ENCODE results near the gene DHX16. TPM values are rescaled to one million over a fixed set of nuclear protein-coding genes. Genes with fewer than 3 reads are reported as not detected.

DHX16 gene
- total and polyA plus RNA-seq, 4 donors: 23.4 to 31.7 (median 30.0) TPM

DNA sequence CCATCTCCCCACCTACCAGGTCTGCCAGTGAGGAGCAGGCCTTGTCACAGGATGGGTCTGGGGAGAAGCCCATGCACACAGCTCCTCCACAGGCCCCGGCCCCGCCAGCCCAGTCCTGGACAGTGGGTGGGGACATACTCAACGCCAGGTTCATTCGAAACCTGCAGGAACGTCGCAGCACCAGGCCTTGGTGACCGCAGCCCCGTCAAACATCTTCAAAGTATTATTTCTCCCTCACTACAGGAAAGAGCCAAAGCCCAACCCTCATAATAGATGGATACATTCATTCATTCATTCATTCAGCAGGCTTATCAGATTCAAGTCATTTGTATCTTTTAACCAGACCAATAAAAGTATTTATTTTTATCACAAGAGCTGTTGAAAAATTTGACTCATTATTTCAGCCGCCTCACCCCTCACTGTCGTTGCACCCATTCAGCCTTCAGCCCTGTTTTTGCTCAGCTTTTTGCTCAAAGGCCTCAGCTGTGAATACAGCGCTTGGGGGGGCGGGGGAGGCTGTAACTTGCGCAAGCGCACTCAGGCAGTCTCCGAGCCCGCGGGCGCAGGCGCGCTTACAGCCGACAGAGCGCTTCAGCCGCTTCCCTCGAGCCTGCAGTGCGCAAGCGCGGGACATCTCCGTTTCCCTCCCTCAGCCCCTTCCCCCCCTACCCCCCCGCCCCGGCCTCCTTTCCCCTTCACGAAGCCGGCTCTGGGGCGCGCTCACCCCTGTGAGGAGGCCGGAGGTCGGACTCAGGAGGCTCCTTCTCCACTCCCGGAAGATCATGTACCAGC is 26.2 kb downstream of the DHX16 start, which contains the start of gene C6orf136:
C6orf136 (plus strand) TSS at position 684 of the 792 bp plus-strand sequence; CDS start at position 783, 99 bp downstream.
- Histone ChIP-seq H3K36me3 (ENCODE audit: control insufficient read depth in 4 of 4, insufficient read depth in 4 of 4, low read length in 4 of 4) (peaks cover 5 to 26% (median 19%) of the 10 kb centered on the region in 4 donors), H3K4me3 (peak within 1 kb of the TSS; percentile 77), H3K27ac (ENCODE audit: low read depth in 1 of 2, low read length in 1 of 2) (peak within 1 kb of the TSS; percentile 88 to 98), H3K4me1 (ENCODE audit: control insufficient read depth in 5 of 5, insufficient read depth in 5 of 5, low read length in 5 of 5) (peaks cover 0 to 10% (median 0%) of the 10 kb centered on the region in 5 donors), H3K27me3 (ENCODE audit: control insufficient read depth in 3 of 3, insufficient read depth in 3 of 3, low read length in 2 of 3) (no peaks in the 10 kb centered on the region), H3K9ac (ENCODE audit: insufficient read depth in 1 of 2, low read length in 2 of 2) (peak within 1 kb of the TSS; percentile 46 to 59), H3K9me3 (ENCODE audit: control insufficient read depth in 4 of 4, insufficient read depth in 3 of 4, low read length in 3 of 4) (no peaks in the 10 kb centered on the region)
- WGBS, 2 donors: 12 to 19% methylated on average over 32 to 37 of the region's 37 CpGs
- TF ChIP-seq, protein P1, sequence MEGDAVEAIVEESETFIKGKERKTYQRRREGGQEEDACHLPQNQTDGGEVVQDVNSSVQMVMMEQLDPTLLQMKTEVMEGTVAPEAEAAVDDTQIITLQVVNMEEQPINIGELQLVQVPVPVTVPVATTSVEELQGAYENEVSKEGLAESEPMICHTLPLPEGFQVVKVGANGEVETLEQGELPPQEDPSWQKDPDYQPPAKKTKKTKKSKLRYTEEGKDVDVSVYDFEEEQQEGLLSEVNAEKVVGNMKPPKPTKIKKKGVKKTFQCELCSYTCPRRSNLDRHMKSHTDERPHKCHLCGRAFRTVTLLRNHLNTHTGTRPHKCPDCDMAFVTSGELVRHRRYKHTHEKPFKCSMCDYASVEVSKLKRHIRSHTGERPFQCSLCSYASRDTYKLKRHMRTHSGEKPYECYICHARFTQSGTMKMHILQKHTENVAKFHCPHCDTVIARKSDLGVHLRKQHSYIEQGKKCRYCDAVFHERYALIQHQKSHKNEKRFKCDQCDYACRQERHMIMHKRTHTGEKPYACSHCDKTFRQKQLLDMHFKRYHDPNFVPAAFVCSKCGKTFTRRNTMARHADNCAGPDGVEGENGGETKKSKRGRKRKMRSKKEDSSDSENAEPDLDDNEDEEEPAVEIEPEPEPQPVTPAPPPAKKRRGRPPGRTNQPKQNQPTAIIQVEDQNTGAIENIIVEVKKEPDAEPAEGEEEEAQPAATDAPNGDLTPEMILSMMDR (IDR thresholded peaks at IDR 0.05; ENCODE audit: control extremely low read depth, extremely low read depth): no peak
- DNase-seq (peak; percentile 93 to 96 (median 95)), ATAC-seq (ENCODE audit: insufficient read depth, low FRiP score) (peak; percentile 90)

DNA sequence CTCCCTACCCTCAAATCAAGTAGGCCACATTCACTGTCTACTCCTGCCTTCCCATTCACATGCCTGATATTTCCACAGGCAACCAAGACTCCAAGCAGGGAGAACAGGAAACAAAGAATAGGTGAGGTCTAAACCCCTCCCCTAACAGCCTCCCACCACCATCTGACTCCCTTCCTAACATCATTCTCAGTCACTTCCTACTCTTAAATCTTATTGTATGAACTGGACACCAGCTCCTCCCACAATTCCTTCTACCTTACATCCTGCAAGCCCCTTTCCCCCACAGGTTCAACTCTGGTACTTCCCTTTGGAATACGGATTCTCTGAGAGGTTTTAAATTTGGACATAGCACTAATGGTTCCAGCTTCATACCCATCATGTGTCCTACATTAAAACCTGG is 26.8 kb downstream of the DHX16 start:
- ATAC-seq (ENCODE audit: insufficient read depth, low FRiP score) (no peak), DNase-seq (no peak)
- Histone ChIP-seq H3K27me3 (ENCODE audit: control insufficient read depth in 3 of 3, insufficient read depth in 3 of 3, low read length in 2 of 3) (no peaks in the 10 kb centered on the region), H3K4me3 (no peak overlapping the region), H3K4me1 (ENCODE audit: control insufficient read depth in 5 of 5, insufficient read depth in 5 of 5, low read length in 5 of 5) (peaks cover 0 to 10% (median 0%) of the 10 kb centered on the region in 5 donors), H3K36me3 (ENCODE audit: control insufficient read depth in 4 of 4, insufficient read depth in 4 of 4, low read length in 4 of 4) (peaks cover 2 to 28% (median 22%) of the 10 kb centered on the region in 4 donors), H3K9me3 (ENCODE audit: control insufficient read depth in 4 of 4, insufficient read depth in 3 of 4, low read length in 3 of 4) (no peaks in the 10 kb centered on the region), H3K27ac (ENCODE audit: low read depth in 1 of 2, low read length in 1 of 2) (no peak overlapping the region), H3K9ac (ENCODE audit: insufficient read depth in 1 of 2, low read length in 2 of 2) (no peak overlapping the region)
- TF ChIP-seq, protein P1 (IDR thresholded peaks at IDR 0.05; ENCODE audit: control extremely low read depth, extremely low read depth): no peak
- 78 to 88% methylated on average over 1 of the region's 1 CpG for WGBS, 2 donors

DNA sequence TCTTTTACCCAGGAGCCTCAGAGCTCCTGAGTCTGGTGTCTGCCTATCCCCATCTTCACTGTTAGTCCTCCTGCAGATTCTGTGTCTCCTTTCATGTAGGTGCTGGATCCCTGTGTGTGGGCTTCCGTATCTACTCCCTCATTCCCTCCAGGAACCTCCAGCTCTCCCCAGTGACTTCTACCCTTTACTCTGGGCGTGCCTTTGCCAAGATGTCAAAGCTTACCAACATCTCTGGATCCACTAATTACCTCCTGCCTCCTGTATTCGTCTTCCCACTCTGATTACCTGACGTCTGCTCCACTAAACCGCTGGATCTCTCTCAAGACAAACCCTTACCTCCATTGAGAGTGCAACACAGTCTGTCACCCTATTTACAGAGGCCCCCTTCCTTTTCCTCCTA is 28.0 kb downstream of the DHX16 start:
- no peak overlapping the region for H3K9ac ChIP-seq (ENCODE audit: insufficient read depth in 1 of 2, low read length in 2 of 2)
- H3K36me3 ChIP-seq (ENCODE audit: control insufficient read depth in 4 of 4, insufficient read depth in 4 of 4, low read length in 4 of 4): peaks cover 4 to 35% (median 26%) of the 10 kb centered on the region in 4 donors
- no peak for ATAC-seq (ENCODE audit: insufficient read depth, low FRiP score)

More for the DNA sequence above, 28.0 kb downstream of the DHX16 start:
- DNase-seq: no peak
- no peak overlapping the region for H3K4me3 ChIP-seq
- H3K27ac ChIP-seq (ENCODE audit: low read depth in 1 of 2, low read length in 1 of 2): no peak overlapping the region
- H3K27me3 ChIP-seq (ENCODE audit: control insufficient read depth in 3 of 3, insufficient read depth in 3 of 3, low read length in 2 of 3): no peaks in the 10 kb centered on the region
- H3K9me3 ChIP-seq (ENCODE audit: control insufficient read depth in 4 of 4, insufficient read depth in 3 of 4, low read length in 3 of 4): no peaks in the 10 kb centered on the region
- H3K4me1 ChIP-seq (ENCODE audit: control insufficient read depth in 5 of 5, insufficient read depth in 5 of 5, low read length in 5 of 5): peaks cover 0 to 10% (median 0%) of the 10 kb centered on the region in 5 donors
- TF ChIP-seq, protein P1 (IDR thresholded peaks at IDR 0.05; ENCODE audit: control extremely low read depth, extremely low read depth): no peak
- WGBS, 2 donors: 64 to 81% methylated on average over 5 of the region's 5 CpGs

All from lung (tissue), 12 donors.